LNCaP clone FGC (cell line): Measurements from ENCODE around the gene SEMA3D.
"Not testable (repeated sequence)": the region's sequence is repeated elsewhere in the genome, so short reads cannot be mapped to it uniquely, and the experiment has no call there.

Experiments used
- DNase-seq: peaks from one replicate; pipeline ENCODE4 v3.0.0-alpha.2; 2011; ENCODE audit warnings: low read depth
- H3K4me3 ChIP-seq: 2 replicates; pipeline ENCODE4 v1.5.1; 2011; ENCODE audit warnings: mild to moderate bottlenecking, low read depth, low read length, control low read depth
- TF ChIP-seq, protein P1 (sequence below): IDR thresholded peaks from 2 replicates; pipeline ENCODE4 v1.5.1; 2012; ENCODE audit warnings: mild to moderate bottlenecking; ENCODE audit not compliant: control insufficient read depth, insufficient read depth; ENCODE audit errors: extremely low read depth

Gene SEMA3D

DNA sequence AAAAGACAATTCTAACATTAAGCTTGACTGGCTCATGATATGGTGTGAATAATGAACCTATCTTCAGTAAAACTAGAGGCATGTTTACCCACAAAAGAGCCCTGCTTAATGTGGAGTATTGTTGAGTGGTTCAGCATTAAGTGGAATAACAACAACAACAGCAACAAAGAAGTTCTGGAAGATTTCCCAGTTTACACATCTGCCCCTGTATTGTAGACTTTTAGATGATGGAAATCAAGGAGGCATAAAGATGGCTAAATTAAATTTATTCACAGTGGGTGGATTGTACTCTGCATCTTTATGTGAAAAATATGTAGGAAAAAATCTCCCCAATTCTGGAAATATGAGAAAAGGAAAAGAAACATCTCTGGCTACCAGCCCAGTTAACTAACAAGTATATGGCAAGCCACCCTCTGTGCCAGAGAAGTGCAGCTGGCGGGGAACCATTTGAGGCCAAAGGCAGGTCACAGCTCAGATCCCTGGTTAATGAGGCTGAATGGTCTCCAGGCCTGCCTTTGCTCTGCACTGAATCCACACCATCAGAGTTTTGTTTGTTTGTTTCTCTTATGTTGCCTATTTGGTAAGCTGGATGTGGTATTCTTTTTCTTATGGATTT lies 186.0 kb downstream of the SEMA3D start:
- TF ChIP-seq, protein P1, sequence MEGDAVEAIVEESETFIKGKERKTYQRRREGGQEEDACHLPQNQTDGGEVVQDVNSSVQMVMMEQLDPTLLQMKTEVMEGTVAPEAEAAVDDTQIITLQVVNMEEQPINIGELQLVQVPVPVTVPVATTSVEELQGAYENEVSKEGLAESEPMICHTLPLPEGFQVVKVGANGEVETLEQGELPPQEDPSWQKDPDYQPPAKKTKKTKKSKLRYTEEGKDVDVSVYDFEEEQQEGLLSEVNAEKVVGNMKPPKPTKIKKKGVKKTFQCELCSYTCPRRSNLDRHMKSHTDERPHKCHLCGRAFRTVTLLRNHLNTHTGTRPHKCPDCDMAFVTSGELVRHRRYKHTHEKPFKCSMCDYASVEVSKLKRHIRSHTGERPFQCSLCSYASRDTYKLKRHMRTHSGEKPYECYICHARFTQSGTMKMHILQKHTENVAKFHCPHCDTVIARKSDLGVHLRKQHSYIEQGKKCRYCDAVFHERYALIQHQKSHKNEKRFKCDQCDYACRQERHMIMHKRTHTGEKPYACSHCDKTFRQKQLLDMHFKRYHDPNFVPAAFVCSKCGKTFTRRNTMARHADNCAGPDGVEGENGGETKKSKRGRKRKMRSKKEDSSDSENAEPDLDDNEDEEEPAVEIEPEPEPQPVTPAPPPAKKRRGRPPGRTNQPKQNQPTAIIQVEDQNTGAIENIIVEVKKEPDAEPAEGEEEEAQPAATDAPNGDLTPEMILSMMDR = no peak
- DNase-seq = no peak
- no peak overlapping the region for H3K4me3 ChIP-seq

DNA sequence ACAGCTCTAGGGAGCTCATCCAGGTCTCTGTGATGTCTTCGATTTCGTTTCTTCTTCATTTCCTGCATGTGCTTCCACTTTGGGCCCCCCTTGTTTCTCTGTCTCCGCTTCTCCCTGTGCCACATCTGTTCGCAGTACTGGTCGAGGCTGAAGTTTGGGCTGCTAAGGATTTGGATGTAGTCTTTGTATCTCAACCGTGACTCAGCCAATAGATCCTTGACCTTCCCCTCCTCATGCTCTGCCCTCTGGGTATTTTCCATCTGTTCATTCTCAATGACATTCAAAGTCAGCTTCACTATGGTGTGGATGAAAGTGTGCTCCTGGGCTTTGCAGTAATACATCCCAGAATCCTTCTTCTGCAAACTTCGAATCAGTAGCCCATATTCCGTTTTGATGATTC lies 187.4 kb downstream of the SEMA3D start:
- TF ChIP-seq, protein P1 = no peak
- H3K4me3 ChIP-seq = no peak overlapping the region
- DNase-seq = no peak

DNA sequence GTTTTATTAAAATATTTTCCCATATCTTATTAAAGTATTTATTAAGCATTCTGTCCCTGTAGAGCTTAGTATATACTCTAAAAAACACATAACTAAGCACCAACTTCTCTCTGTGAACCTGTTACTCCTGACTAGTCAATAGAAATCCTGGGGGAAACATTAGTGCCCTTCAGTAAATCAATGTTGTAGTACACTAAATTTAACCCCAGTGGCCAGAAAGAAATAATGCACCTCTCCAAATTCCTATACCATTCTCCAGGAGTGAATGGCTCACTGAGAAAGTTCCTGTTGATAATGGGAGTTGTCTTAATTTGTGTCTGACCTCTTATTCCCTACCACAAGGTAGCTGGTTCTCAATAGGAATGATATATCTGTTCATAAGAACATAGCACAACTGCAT lies 188.2 kb downstream of the SEMA3D start:
- TF ChIP-seq, protein P1 = no peak
- DNase-seq = no peak
- no peak overlapping the region for H3K4me3 ChIP-seq

DNA sequence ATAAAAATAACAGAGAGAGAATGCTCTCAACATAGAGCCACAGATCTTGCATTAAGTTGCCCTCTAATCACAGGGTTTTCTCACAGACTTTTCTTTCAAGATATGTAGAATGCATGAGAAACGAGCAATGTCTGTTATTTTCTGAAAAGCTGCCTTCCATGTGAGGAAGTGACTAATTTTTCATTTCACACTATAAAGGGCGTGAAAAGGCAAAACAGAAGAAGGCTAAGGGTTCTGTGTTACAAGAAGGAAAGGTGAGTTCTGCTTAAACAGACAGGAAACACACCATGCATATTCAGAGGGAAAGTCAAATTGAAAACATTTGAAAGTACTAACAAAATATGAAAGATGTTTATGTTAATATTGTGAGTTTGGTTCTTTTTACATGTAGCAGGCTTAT lies 189.2 kb downstream of the SEMA3D start:
- no peak for DNase-seq
- H3K4me3 ChIP-seq = no peak overlapping the region
- TF ChIP-seq, protein P1 = no peak

DNA sequence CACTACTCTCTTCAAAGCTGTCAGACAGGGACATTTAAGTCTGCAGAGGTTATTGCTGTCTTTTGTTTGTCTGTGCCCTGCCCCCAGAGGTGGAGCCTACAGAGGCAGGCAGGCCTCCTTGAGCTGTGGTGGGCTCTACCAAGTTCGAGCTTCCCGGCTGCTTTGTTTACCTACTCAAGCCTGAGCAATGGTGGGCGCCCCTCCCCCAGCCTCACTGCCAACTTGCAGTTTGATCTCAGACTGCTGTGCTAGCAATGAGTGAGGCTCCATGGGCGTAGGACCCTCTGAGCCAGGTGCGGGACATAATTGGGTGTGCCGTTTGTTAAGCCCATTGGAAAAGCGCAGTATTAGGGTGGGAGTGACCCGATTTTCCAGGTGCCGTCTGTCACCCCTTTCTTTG lies 193.9 kb downstream of the SEMA3D start:
- not testable (repeated sequence) for DNase-seq, H3K4me3 ChIP-seq

DNA sequence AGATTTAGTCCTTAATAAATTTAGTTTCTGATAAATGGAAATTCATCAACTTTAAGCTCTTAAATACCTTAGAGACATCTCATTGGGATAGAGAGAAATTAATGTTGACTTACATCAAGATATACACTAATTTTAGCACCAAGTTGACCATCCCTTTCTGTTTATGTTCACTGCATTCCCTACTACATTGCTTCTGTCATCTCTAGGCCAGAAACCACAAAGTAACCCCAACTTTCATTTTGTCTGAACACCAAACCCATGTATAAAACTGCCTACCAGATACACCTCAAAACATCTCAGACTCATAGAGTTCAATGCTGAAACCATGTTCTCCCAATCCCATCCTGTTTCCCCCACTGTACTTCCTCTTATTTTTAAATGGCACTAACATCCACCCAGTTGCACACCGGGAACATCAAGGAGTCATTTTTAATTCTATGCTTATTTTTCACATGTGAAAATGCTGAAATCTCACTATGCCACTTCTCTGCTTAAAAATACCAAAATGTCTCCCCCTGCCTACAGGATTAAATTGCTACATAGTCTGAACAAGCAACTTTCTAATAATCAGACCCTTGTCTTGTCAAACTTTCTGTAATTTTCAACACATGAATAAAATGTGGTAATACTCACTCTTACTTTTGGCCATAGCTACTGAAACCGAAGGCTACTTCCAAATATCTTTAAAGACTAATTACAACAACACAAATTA lies 201.6 kb downstream of the SEMA3D start:
- TF ChIP-seq, protein P1 = no peak
- H3K4me3 ChIP-seq = no peak overlapping the region
- no peak for DNase-seq

DNA sequence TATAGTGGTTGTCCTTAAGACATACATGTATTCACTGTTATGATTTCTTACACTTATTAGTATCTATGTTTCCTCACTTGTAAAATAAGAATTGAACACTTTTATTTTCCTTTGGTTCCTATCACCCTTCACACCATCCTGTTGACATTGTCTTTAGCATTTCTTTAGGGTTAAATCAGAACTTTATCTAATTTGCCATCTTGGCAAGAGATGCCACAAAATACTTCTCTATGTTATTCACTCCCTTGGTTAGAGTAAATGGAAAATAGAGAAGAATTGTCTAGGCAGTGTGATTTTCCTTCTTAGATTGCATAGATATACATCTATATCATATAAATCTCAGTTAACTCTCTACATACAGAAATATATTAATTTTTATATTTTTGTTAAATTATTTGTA lies 204.7 kb downstream of the SEMA3D start:
- DNase-seq = no peak
- H3K4me3 ChIP-seq = no peak overlapping the region
- TF ChIP-seq, protein P1 = no peak
